ENCODE results near the gene NCMAP.

- TF ChIP-seq POLR2AphosphoS5 (IDR thresholded peaks at IDR 0.05), result no peak
- TF ChIP-seq CTCF (IDR thresholded peaks at IDR 0.05), result no peak
- no peak for TF ChIP-seq POLR2A (IDR thresholded peaks at IDR 0.05)
Measured at GRCh38 chr1:24560361-24560760, 4.5 kb downstream of the NCMAP start.

All from breast epithelium (tissue), 3 donors.